ENCODE measurements around the gene IQCM. TPM values are rescaled to one million over a fixed set of nuclear protein-coding genes. Genes with fewer than 3 reads are reported as not detected.
A peak's percentile ranks its signal among the peaks of the same experiment; 100 is the strongest.

IQCM gene
- total RNA-seq, 1 experiment from 2014 or later: not detected

DNA sequence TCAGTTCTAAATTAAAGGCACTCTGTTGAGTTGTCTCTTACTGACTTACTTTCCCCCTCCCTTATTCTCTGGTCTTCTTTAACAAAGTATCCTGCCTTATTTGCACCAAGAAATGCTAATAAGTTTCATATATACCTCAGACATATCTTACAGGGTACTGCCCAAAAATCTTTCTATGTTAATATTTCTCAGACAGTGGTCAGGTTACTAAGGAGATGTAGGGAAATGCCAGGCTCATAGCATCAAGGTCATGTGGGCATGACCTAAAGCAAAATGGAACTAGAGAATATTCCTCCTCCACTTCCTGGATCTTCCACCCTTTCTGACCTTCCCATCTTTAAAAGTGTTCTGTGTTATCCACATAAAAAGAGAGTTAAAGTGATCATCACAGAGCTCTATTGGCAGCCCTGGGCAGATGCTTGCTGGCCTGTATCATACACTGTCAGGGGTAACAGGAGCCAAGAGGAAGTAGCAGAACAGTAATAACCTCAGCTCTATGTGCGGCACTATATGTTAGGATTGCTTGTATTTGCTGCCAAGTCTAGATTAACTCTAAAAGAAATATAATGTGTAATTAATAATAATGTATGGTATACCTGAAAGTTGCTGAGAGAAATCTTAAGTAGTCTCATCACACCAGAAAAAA is 74.3 kb downstream of the IQCM start:
- Histone ChIP-seq H3K27me3 (ENCODE audit: low read length) (no peaks in the 10 kb centered on the region), H3K36me3 (ENCODE audit: low read depth, low read length) (no peaks in the 10 kb centered on the region), H3K9ac (ENCODE audit: low read length) (no peak overlapping the region), H3K27ac (ENCODE audit: low read length) (no peak overlapping the region), H4K20me1 (ENCODE audit: low read length) (no peaks in the 10 kb centered on the region), H2AFZ (ENCODE audit: low read length) (no peak overlapping the region), H3K9me3 (ENCODE audit: low read length) (no peaks in the 10 kb centered on the region), H3K79me2 (ENCODE audit: low read length) (no peaks in the 10 kb centered on the region), H3K4me1 (ENCODE audit: insufficient read depth, low read length) (no peaks in the 10 kb centered on the region), H3K4me3 (ENCODE audit: low read length) (no peak overlapping the region), H3F3A (ENCODE audit: low read length, unreplicated experiment) (no peaks in the 10 kb centered on the region), H3K9me2 (replicated peaks; ENCODE audit: low read length) (no peaks in the 10 kb centered on the region), H3K4me2 (ENCODE audit: low read length) (no peak overlapping the region)
- BruUV-seq (replicated peaks): no TSS peak
- no peak for DNase-seq
- CTCF ChIA-PET: no interaction called here
- POLR2A ChIA-PET (ENCODE audit: unreplicated experiment): no interaction called here
- TF ChIP-seq EZH2 (IDR thresholded peaks at IDR 0.05; ENCODE audit: low read length, unreplicated experiment) (no peak), EZH2phosphoT487 (IDR thresholded peaks at IDR 0.05; ENCODE audit: borderline replicate concordance, low read length) (no peak)
- TF ChIP-seq, protein P1, sequence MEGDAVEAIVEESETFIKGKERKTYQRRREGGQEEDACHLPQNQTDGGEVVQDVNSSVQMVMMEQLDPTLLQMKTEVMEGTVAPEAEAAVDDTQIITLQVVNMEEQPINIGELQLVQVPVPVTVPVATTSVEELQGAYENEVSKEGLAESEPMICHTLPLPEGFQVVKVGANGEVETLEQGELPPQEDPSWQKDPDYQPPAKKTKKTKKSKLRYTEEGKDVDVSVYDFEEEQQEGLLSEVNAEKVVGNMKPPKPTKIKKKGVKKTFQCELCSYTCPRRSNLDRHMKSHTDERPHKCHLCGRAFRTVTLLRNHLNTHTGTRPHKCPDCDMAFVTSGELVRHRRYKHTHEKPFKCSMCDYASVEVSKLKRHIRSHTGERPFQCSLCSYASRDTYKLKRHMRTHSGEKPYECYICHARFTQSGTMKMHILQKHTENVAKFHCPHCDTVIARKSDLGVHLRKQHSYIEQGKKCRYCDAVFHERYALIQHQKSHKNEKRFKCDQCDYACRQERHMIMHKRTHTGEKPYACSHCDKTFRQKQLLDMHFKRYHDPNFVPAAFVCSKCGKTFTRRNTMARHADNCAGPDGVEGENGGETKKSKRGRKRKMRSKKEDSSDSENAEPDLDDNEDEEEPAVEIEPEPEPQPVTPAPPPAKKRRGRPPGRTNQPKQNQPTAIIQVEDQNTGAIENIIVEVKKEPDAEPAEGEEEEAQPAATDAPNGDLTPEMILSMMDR (conservative IDR thresholded peaks at IDR 0.05; ENCODE audit: low read depth, low read length): no peak
- ATAC-seq: no peak
- intact Hi-C loops (cut with micrococcal nuclease): no loop called here

DNA sequence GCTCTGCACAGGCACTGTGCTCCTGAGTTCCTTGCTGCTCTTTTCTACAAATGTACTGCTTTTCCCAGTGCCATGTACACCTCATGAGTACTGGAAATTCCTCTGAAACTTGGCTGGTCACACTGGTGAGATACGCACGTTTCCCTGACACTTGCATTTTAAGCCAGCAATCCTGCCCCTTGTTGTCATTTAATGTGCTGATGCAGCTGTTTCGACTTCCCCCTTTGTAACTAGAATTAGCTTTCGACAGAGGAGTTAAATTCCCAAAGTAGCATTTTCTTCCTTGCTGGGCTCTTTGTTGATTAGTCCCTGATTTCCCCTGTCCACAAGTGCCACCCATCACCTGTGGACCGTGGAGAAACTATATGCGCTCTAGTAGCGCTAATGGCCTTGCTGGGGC is 77.5 kb downstream of the IQCM start:
- Histone ChIP-seq H3K9me3 (ENCODE audit: low read length) (no peaks in the 10 kb centered on the region), H3K36me3 (ENCODE audit: low read depth, low read length) (no peaks in the 10 kb centered on the region), H3K27ac (ENCODE audit: low read length) (no peak overlapping the region), H3K4me2 (ENCODE audit: low read length) (no peak overlapping the region), H3K79me2 (ENCODE audit: low read length) (no peaks in the 10 kb centered on the region), H3K9ac (ENCODE audit: low read length) (no peak overlapping the region), H2AFZ (ENCODE audit: low read length) (no peak overlapping the region), H3K4me3 (ENCODE audit: low read length) (no peak overlapping the region), H3K4me1 (ENCODE audit: insufficient read depth, low read length) (no peaks in the 10 kb centered on the region), H4K20me1 (ENCODE audit: low read length) (no peaks in the 10 kb centered on the region), H3K9me2 (replicated peaks; ENCODE audit: low read length) (no peaks in the 10 kb centered on the region), H3K27me3 (ENCODE audit: low read length) (no peaks in the 10 kb centered on the region), H3F3A (ENCODE audit: low read length, unreplicated experiment) (no peaks in the 10 kb centered on the region)
- ChIA-PET CTCF (no interaction called here), POLR2A (ENCODE audit: unreplicated experiment) (no interaction called here)
- intact Hi-C loops (cut with micrococcal nuclease): loop anchor here (5.0 to 10.0 kb wide), 2 partner anchors 157 to 366 kb away; no protein-coding TSS in a partner anchor
- TF ChIP-seq EZH2 (IDR thresholded peaks at IDR 0.05; ENCODE audit: low read length, unreplicated experiment) (no peak), EZH2phosphoT487 (IDR thresholded peaks at IDR 0.05; ENCODE audit: borderline replicate concordance, low read length) (no peak)
- TF ChIP-seq, protein P1 (conservative IDR thresholded peaks at IDR 0.05; ENCODE audit: low read depth, low read length): no peak
- ATAC-seq (no peak), DNase-seq (no peak)
- no TSS peak for BruUV-seq (replicated peaks)

DNA sequence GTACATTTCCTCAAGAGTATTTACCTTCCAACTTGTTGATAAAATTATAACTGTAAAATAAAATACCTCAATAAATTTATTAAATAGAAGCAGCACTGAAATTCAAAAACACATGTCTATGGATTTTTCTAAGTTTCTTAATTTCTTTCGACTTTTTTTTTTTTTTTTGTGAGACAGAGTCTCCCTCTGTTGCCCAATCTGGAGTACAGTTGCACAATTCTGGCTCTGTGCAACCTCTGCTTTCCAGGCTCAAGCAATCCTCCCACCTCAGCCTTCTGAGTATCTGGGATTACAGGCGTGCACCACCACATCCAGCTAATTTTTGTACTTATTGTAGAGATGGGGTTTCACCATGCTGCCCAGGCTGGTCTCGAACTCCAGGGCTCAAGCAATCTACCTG is 79.8 kb downstream of the IQCM start:
- Histone ChIP-seq H3K27me3 (ENCODE audit: low read length) (no peaks in the 10 kb centered on the region), H3K27ac (ENCODE audit: low read length) (no peak overlapping the region), H3K9me3 (ENCODE audit: low read length) (no peaks in the 10 kb centered on the region), H3F3A (ENCODE audit: low read length, unreplicated experiment) (no peaks in the 10 kb centered on the region), H3K4me1 (ENCODE audit: insufficient read depth, low read length) (no peaks in the 10 kb centered on the region), H3K36me3 (ENCODE audit: low read depth, low read length) (no peaks in the 10 kb centered on the region), H4K20me1 (ENCODE audit: low read length) (no peaks in the 10 kb centered on the region), H3K79me2 (ENCODE audit: low read length) (no peaks in the 10 kb centered on the region), H3K9me2 (replicated peaks; ENCODE audit: low read length) (no peaks in the 10 kb centered on the region), H3K4me3 (ENCODE audit: low read length) (no peak overlapping the region), H3K4me2 (ENCODE audit: low read length) (no peak overlapping the region), H2AFZ (ENCODE audit: low read length) (no peak overlapping the region), H3K9ac (ENCODE audit: low read length) (no peak overlapping the region)
- CTCF ChIA-PET: no interaction called here
- no peak for ATAC-seq
- TF ChIP-seq, protein P1 (conservative IDR thresholded peaks at IDR 0.05; ENCODE audit: low read depth, low read length): peak; percentile 32
- no peak for TF ChIP-seq EZH2phosphoT487 (IDR thresholded peaks at IDR 0.05; ENCODE audit: borderline replicate concordance, low read length)
- POLR2A ChIA-PET (ENCODE audit: unreplicated experiment): no interaction called here
- no TSS peak for BruUV-seq (replicated peaks)
- DNase-seq: peak; percentile 14
- intact Hi-C loops (cut with micrococcal nuclease): loop anchor here (5.0 to 10.0 kb wide), 2 partner anchors 159 to 363 kb away; no protein-coding TSS in a partner anchor

Measured in PC-3 (cell line).